ENCODE results near the gene SMC4. TPM values are rescaled to one million over a fixed set of nuclear protein-coding genes. Genes with fewer than 3 reads are reported as not detected.

SMC4 gene
- total RNA-seq, 4 donors from 2014 or later = 11.7 to 27.1 (median 21.1) TPM

DNA sequence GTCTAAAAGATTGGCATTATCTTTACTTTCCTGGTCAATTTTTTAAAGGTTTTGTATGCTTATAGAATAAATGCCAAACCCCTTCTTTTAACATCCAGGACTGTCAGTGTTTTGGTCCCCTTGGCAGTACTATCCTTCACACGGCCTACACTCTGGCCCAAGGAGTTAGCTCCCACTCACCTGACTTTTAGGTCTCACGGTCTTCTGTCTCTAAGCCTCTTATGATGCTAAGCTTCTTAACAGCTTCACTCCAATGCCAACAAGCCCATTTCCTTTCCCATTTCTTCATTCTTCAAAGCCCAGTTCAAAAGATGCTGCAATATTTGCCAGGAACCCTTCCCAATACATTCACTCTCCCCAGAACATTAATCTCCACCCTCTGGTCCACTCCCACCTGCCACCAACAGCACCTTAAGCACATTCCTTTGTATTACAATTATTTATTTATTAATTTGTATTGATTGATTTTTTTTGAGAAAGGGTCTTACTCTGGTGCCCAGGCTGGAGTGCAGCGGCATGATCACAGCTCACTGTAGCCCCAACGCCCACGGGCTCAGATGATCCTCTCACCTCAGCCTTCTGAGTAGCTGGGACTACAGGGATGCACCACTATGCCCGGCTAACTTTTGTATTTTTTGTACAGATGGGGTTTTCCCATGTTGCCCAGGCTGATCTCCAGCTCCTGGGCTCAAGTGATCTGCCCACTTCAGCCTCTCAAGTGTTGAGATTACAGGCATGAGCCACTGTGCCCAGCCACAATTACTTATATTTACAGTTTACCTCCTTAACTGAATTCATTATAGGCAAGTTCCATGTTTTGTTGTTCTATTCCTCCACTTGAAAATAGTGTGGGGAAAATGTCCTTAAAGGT lies 28.2 kb upstream of the SMC4 start:
- Histone ChIP-seq H3K9me3 (no peaks in the 10 kb centered on the region), H3K4me1 (no peaks in the 10 kb centered on the region), H3K4me3 (no peak overlapping the region), H3K36me3 (peaks cover 0 to 31% (median 0%) of the 10 kb centered on the region in 3 donors), H3K27ac (no peak overlapping the region), H3K27me3 (no peaks in the 10 kb centered on the region)
- TF ChIP-seq EP300 (IDR thresholded peaks at IDR 0.05) = no peak
- DNase-seq (ENCODE audit: low spot score in 2 of 2) = no peak
- 95 to 97% methylated on average over 6 of the region's 6 CpGs for WGBS, 2 donors

DNA sequence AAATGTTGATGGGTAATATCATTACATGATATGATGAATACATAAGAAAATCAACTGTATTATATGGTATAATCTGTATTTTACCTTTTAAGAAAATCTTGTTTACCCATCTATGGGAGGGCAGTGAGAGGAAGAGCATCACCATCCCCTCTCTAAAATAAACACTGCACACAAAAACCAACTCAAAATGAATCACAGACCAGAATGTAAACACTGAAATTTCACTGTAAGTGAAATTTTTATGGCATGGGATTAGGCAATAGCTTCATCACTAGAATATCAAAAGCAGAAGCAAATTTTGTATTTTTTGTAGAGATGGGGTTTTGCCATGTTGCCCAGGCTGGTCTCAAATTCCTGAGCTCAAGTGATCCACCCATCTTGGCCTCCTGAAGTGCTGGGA lies 26.7 kb upstream of the SMC4 start:
- Histone ChIP-seq H3K4me3 (no peak overlapping the region), H3K27me3 (no peaks in the 10 kb centered on the region), H3K36me3 (peaks cover 0 to 32% (median 0%) of the 10 kb centered on the region in 3 donors), H3K4me1 (no peaks in the 10 kb centered on the region), H3K27ac (no peak overlapping the region), H3K9me3 (no peaks in the 10 kb centered on the region)
- no peak for TF ChIP-seq POLR2A (IDR thresholded peaks at IDR 0.05)
- TF ChIP-seq, protein P1, sequence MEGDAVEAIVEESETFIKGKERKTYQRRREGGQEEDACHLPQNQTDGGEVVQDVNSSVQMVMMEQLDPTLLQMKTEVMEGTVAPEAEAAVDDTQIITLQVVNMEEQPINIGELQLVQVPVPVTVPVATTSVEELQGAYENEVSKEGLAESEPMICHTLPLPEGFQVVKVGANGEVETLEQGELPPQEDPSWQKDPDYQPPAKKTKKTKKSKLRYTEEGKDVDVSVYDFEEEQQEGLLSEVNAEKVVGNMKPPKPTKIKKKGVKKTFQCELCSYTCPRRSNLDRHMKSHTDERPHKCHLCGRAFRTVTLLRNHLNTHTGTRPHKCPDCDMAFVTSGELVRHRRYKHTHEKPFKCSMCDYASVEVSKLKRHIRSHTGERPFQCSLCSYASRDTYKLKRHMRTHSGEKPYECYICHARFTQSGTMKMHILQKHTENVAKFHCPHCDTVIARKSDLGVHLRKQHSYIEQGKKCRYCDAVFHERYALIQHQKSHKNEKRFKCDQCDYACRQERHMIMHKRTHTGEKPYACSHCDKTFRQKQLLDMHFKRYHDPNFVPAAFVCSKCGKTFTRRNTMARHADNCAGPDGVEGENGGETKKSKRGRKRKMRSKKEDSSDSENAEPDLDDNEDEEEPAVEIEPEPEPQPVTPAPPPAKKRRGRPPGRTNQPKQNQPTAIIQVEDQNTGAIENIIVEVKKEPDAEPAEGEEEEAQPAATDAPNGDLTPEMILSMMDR (IDR thresholded peaks at IDR 0.05) = no peak
- TF ChIP-seq EP300 (IDR thresholded peaks at IDR 0.05) = no peak
- DNase-seq (ENCODE audit: low spot score in 2 of 2) = no peak

DNA sequence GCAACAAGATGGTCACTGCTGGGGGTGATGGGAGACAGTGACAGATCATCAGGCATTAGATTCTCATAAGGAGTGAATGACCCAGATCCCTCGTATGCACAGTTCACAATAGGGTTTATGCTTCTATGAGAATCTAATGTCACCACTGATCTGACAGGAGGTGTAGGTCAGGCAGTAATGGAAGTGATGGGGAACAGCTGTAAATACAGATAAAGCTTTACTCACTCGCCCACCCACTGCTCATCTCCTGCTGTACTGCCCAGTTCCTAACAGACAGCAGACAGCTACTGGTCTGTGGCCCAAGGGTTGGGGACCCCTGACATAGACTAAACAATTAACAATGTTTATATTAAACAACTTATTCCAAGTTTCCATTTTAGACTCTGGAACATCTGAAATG lies 25.8 kb upstream of the SMC4 start:
- no peak overlapping the region for H3K4me3 ChIP-seq
- no peaks in the 10 kb centered on the region for H3K4me1 ChIP-seq
- TF ChIP-seq EP300 (IDR thresholded peaks at IDR 0.05) (no peak), POLR2A (IDR thresholded peaks at IDR 0.05) (no peak)
- TF ChIP-seq, protein P1 (IDR thresholded peaks at IDR 0.05) = no peak
- 91% methylated on average over 2 of the region's 2 CpGs for WGBS, 2 donors
- H3K36me3 ChIP-seq = peaks cover 0 to 32% (median 0%) of the 10 kb centered on the region in 3 donors
- H3K27me3 ChIP-seq = no peaks in the 10 kb centered on the region
- DNase-seq (ENCODE audit: low spot score in 2 of 2) = no peak
- no peak overlapping the region for H3K27ac ChIP-seq
- no peaks in the 10 kb centered on the region for H3K9me3 ChIP-seq

DNA sequence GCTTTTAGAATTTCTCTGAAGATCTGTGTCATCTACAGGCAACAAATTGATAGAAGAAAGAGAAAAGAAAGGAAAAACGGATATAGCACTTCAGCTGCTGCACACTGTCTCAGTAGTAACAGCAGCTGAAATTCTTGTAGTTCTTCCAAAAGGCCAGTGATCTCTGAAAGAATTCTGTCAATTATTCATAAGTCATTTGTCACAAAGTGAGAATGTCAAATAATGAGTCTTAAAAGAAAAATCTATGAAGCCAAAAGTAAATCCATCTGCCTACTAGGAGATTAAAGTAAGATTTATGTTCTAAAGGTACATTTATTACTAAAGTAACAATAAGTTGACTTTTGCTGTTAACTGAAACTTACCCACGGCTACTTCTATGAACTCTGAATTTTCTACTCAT lies 25.0 kb upstream of the SMC4 start:
- 83 to 86% methylated on average over 2 of the region's 2 CpGs for WGBS, 2 donors
- TF ChIP-seq EP300 (IDR thresholded peaks at IDR 0.05) (no peak), POLR2A (IDR thresholded peaks at IDR 0.05) (no peak)
- TF ChIP-seq, protein P1 (IDR thresholded peaks at IDR 0.05) = no peak

DNA sequence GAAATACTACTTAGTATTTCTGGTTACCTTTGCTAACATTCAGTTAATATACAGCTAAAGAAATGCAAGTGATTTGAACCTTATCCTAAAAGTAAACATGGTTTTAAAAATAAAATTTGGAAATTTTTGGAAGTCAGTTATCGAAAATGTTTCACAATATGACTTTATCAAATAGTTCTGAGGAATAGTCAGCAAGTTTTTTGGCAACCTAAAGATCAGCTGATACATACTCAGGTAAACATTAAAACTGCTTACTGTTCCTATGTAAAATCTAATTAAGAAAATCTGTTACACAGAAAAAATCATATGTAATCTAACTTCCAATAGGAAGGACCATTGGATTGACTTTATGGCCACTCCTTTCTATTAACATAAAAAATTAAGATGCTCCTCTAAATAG lies 24.5 kb upstream of the SMC4 start:
- 95 to 96% methylated on average over 1 of the region's 1 CpG for WGBS, 2 donors
- H3K9me3 ChIP-seq = no peaks in the 10 kb centered on the region
- no peak for TF ChIP-seq EP300 (IDR thresholded peaks at IDR 0.05)
- TF ChIP-seq, protein P1 (IDR thresholded peaks at IDR 0.05) = no peak
- TF ChIP-seq POLR2A (IDR thresholded peaks at IDR 0.05) = no peak
- no peak overlapping the region for H3K4me3 ChIP-seq
- H3K27me3 ChIP-seq = no peaks in the 10 kb centered on the region
- no peaks in the 10 kb centered on the region for H3K4me1 ChIP-seq
- H3K27ac ChIP-seq = no peak overlapping the region
- peaks cover 0 to 32% (median 0%) of the 10 kb centered on the region in 3 donors for H3K36me3 ChIP-seq
- no peak for DNase-seq (ENCODE audit: low spot score in 2 of 2)

More for the DNA sequence above, 25.0 kb upstream of the SMC4 start:
- Histone ChIP-seq H3K27me3 (no peaks in the 10 kb centered on the region), H3K36me3 (peaks cover 0 to 32% (median 0%) of the 10 kb centered on the region in 3 donors), H3K4me3 (no peak overlapping the region), H3K27ac (no peak overlapping the region), H3K4me1 (no peaks in the 10 kb centered on the region), H3K9me3 (no peaks in the 10 kb centered on the region)
- no peak for DNase-seq (ENCODE audit: low spot score in 2 of 2)
